BE2C (cell line): Measurements from ENCODE around the gene ADGB.
"Not testable (repeated sequence)": the region's sequence is repeated elsewhere in the genome, so short reads cannot be mapped to it uniquely, and the experiment has no call there.

ENCODE experiments used
- DNase-seq: peaks from one replicate; pipeline ENCODE4 v3.0.0-alpha.2; 2020
- H3K27me3 ChIP-seq: fragments of 250-450 bp; sonication (Bioruptor Pico); 2 replicates; pipeline ENCODE4 v1.5.1; 2020; ENCODE audit warnings: mild to moderate bottlenecking
- H3K36me3 ChIP-seq: fragments of 250-450 bp; sonication (Bioruptor Pico); 2 replicates; pipeline ENCODE4 v1.5.1; 2020; ENCODE audit warnings: mild to moderate bottlenecking
- H3K4me1 ChIP-seq: fragments of 250-450 bp; sonication (Bioruptor Pico); 2 replicates; pipeline ENCODE4 v1.5.1; 2020
- H3K4me3 ChIP-seq: 2 replicates; pipeline ENCODE4 v1.5.1; 2011; ENCODE audit warnings: low read depth, low read length
- H3K9me3 ChIP-seq: fragments of 250-450 bp; sonication (Bioruptor Pico); 2 replicates; pipeline ENCODE4 v1.5.1; 2020
- CTCF ChIP-seq: IDR thresholded peaks from 2 replicates; pipeline ENCODE4 v1.5.1; 2012; ENCODE audit warnings: mild to moderate bottlenecking, low read depth, low read length

The ADGB gene

GRCh38 chr6:146850981-146851380 is 252.2 kb downstream of the ADGB start:
- H3K9me3 ChIP-seq: no peaks in the 10 kb centered on the region; the same call in 1 of the 2 replicates
- H3K27me3 ChIP-seq: no peaks in the 10 kb centered on the region
- H3K4me1 ChIP-seq: no peaks in the 10 kb centered on the region
- no peak for DNase-seq
- H3K36me3 ChIP-seq: no peaks in the 10 kb centered on the region
- no peak overlapping the region for H3K4me3 ChIP-seq
- no peak for TF ChIP-seq CTCF

GRCh38 chr6:146851837-146852236 is 253.1 kb downstream of the ADGB start:
- no peak for DNase-seq
- no peak overlapping the region for H3K4me3 ChIP-seq
- no peaks in the 10 kb centered on the region for H3K9me3 ChIP-seq
- H3K27me3 ChIP-seq: no peaks in the 10 kb centered on the region
- no peak for TF ChIP-seq CTCF
- no peaks in the 10 kb centered on the region for H3K4me1 ChIP-seq
- no peaks in the 10 kb centered on the region for H3K36me3 ChIP-seq

GRCh38 chr6:146854521-146855255 is 255.9 kb downstream of the ADGB start:
- H3K4me1 ChIP-seq, H3K4me3 ChIP-seq, H3K36me3 ChIP-seq, H3K9me3 ChIP-seq, DNase-seq, H3K27me3 ChIP-seq: not testable (repeated sequence)

- Histone ChIP-seq H3K4me1 (peaks cover 5% of the 10 kb centered on the region), H3K36me3 (no peaks in the 10 kb centered on the region), H3K27me3 (no peaks in the 10 kb centered on the region), H3K9me3 (no peaks in the 10 kb centered on the region), H3K4me3 (no peak overlapping the region)
- no peak for TF ChIP-seq CTCF
- DNase-seq: no peak
Observed at GRCh38 chr6:146855889-146856288, 257.1 kb downstream of the ADGB start.

GRCh38 chr6:146856296-146856695 is 257.5 kb downstream of the ADGB start:
- no peak for TF ChIP-seq CTCF
- H3K27me3 ChIP-seq: no peaks in the 10 kb centered on the region
- no peak for DNase-seq
- H3K4me1 ChIP-seq: peaks cover 5% of the 10 kb centered on the region
- no peaks in the 10 kb centered on the region for H3K9me3 ChIP-seq
- H3K36me3 ChIP-seq: no peaks in the 10 kb centered on the region
- H3K4me3 ChIP-seq: no peak overlapping the region

GRCh38 chr6:146857180-146857979 is 258.6 kb downstream of the ADGB start:
- Histone ChIP-seq H3K9me3 (no peaks in the 10 kb centered on the region), H3K36me3 (no peaks in the 10 kb centered on the region), H3K27me3 (no peaks in the 10 kb centered on the region), H3K4me3 (peak overlapping the region; percentile 54), H3K4me1 (peaks cover 5% of the 10 kb centered on the region)
- DNase-seq: peak; percentile 89
- peak; percentile 91 for TF ChIP-seq CTCF
